ENCODE data around the gene PCDH7. TPM values are rescaled to one million over a fixed set of nuclear protein-coding genes. Genes with fewer than 3 reads are reported as not detected.

Gene PCDH7
- total RNA-seq, 4 donors from 2014 or later: 12.0 to 68.9 (median 17.9) TPM

DNA sequence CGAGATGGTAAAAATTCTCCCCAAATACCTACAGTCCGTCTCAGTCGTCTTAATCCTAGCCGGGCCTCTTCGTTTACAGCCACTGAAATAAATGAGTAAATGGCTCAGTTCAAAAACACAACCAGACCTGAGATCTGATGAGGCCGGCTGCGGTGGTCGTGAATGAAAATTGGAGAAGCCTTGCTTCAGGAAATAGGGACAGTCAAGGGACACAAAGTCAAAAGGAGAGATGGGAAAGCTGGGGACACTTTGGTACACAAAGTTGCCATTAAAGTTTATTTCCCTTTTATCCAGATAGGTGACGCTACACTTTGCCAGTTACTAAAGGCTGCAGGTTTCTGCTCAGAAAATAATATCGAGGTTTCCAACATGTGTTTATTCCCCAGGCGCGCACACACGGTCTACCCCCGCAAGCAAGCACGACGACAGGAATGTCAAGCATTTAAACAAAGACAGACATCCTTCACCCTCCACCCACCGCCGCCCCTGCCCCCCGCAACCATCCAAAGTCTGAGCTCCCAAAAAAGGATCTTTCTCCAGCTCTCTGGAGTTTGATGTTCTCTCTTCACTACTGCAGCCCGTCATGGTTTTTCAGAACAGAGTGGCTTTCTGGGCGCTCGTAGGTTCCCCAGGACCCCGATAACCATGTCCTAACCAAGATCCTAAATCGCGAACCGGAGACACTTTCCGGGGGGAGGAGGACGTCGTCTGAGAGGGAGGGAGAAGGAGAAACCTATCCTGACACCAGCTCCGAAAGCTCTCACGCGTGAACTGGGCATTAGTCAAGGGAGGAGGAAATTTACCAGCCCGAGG lies 1.3 kb upstream of the PCDH7 start:
- TF ChIP-seq, protein P1, sequence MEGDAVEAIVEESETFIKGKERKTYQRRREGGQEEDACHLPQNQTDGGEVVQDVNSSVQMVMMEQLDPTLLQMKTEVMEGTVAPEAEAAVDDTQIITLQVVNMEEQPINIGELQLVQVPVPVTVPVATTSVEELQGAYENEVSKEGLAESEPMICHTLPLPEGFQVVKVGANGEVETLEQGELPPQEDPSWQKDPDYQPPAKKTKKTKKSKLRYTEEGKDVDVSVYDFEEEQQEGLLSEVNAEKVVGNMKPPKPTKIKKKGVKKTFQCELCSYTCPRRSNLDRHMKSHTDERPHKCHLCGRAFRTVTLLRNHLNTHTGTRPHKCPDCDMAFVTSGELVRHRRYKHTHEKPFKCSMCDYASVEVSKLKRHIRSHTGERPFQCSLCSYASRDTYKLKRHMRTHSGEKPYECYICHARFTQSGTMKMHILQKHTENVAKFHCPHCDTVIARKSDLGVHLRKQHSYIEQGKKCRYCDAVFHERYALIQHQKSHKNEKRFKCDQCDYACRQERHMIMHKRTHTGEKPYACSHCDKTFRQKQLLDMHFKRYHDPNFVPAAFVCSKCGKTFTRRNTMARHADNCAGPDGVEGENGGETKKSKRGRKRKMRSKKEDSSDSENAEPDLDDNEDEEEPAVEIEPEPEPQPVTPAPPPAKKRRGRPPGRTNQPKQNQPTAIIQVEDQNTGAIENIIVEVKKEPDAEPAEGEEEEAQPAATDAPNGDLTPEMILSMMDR (IDR thresholded peaks at IDR 0.05): peak in 4 of 6 experiments; percentile 23 to 46 (median 26)
- no peak for TF ChIP-seq POLR2A (IDR thresholded peaks at IDR 0.05)
- Histone ChIP-seq H3K4me1 (peaks cover 0 to 74% (median 4%) of the 10 kb centered on the region in 3 donors), H3K27ac (peak overlapping the region; percentile 72 to 89 (median 82)), H3K36me3 (no peaks in the 10 kb centered on the region), H3K9me3 (no peaks in the 10 kb centered on the region), H3K4me3 (peak overlapping the region; percentile 60 to 79 (median 72)), H3K27me3 (peaks cover 0 to 60% (median 0%) of the 10 kb centered on the region in 4 donors)
- intact Hi-C loops (cut with DNase I): no loop called here
- DNase-seq: no peak
- 1% methylated on average over 20 to 24 of the region's 33 CpGs for WGBS, 2 donors

DNA sequence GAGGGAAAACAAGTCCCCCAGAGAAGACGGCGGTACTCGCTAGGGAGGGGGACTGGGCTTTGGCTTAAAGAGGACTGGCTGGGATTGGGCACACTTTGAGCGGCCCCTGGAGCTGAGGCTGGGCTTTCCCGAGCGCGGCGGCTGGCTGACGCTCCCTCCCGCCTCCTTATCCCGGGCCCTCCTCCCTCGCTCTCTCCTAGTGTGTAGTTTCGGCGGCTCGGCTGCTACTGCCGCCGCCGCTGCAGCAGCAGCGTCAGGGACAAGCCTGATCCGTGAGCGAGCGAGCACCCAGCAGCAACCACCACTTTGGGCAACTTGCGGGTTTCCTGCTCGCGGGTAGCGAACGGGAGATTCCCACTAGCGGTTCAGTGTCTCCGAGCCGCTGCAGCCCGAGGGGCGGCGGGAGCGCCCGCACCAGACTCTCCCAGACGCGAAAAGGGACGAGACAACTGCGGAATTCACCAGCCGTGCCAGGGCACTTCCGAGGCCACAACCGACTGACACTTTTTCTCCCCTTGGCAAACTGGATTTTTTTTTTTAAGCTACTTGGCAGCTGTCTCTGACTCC lies 632 bp upstream of the PCDH7 start:
- DNase-seq: no peak
- H3K27me3 ChIP-seq: peaks cover 0 to 60% (median 0%) of the 10 kb centered on the region in 4 donors
- no peaks in the 10 kb centered on the region for H3K36me3 ChIP-seq
- H3K27ac ChIP-seq: peak overlapping the region; percentile 72 to 89 (median 82)
- peaks cover 0 to 81% (median 4%) of the 10 kb centered on the region in 3 donors for H3K4me1 ChIP-seq
- no peaks in the 10 kb centered on the region for H3K9me3 ChIP-seq
- intact Hi-C loops (cut with DNase I): no loop called here
- 1 to 3% methylated on average over 8 to 12 of the region's 42 CpGs for WGBS, 2 donors
- peak overlapping the region; percentile 60 to 79 (median 72) for H3K4me3 ChIP-seq
- TF ChIP-seq, protein P1 (IDR thresholded peaks at IDR 0.05): no peak
- peak in 1 of 4 donors; percentile 48 for TF ChIP-seq POLR2A (IDR thresholded peaks at IDR 0.05)

DNA sequence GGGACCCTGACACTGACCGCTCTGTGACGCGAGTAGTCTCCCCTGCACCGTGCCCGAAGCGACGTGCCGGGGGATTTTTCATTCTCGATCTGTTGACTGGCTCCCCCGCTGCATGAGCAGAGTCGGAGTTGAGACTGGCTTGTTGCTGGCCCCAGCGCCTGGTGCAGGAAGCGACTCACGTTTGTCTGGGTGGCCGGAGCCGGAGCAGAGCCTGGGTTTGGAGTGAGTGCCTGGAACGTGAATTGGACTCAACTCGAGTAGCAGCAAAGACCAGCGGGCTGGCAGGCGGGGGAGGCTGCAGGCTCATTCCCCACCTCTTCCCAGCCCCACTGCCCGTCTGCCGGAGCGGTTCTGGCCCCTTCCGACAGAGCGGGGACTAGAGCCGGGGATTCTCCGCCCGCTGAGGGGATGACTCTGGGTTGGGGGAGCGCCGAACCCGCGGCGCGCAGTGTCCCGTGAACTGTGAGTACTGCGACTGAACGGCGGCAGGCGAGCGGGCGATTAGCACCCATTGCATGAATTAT lies 554 bp downstream of the PCDH7 start:
- Histone ChIP-seq H3K27me3 (peaks cover 0 to 60% (median 0%) of the 10 kb centered on the region in 4 donors), H3K27ac (peak overlapping the region; percentile 72 to 89 (median 82)), H3K9me3 (no peaks in the 10 kb centered on the region), H3K4me3 (peak overlapping the region; percentile 60 to 79 (median 72)), H3K4me1 (peaks cover 0 to 86% (median 4%) of the 10 kb centered on the region in 3 donors), H3K36me3 (no peaks in the 10 kb centered on the region)
- intact Hi-C loops (cut with DNase I): no loop called here
- 0 to 8% methylated on average over 2 to 11 of the region's 41 CpGs for WGBS, 2 donors
- TF ChIP-seq, protein P1 (IDR thresholded peaks at IDR 0.05): no peak
- TF ChIP-seq POLR2A (IDR thresholded peaks at IDR 0.05): no peak
- no peak for DNase-seq

DNA sequence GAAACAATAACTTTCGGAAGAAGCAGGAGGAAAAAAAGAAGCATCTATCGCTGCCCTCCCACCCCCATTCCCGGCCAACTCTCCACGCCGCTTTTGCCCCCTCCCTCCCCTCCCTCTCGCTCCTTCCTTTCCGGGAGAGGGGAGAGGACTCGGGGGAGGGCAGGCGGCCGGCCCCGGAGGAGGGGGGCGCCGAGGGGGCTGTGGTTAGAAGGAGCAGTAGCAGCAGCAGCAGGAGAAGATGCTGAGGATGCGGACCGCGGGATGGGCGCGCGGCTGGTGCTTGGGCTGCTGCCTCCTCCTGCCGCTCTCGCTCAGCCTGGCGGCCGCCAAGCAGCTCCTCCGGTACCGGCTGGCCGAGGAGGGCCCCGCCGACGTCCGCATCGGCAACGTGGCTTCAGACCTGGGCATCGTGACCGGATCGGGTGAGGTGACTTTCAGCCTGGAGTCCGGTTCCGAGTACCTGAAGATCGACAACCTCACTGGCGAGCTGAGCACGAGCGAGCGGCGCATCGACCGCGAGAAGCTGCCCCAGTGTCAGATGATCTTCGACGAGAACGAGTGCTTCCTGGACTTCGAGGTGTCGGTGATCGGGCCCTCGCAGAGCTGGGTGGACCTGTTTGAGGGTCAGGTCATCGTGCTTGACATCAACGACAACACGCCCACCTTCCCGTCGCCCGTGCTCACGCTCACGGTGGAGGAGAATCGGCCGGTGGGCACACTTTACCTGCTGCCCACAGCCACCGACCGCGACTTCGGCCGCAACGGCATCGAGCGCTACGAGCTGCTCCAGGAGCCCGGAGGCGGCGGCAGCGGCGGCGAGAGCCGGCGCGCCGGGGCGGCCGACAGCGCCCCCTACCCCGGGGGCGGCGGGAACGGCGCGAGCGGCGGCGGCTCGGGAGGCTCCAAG lies 1.3 kb downstream of the PCDH7 start:
- H3K4me3 ChIP-seq: peak overlapping the region; percentile 60 to 79 (median 72)
- H3K27ac ChIP-seq: peak overlapping the region; percentile 72 to 89 (median 82)
- 1 to 38% methylated on average over 22 to 26 of the region's 95 CpGs for WGBS, 2 donors
- H3K9me3 ChIP-seq: no peaks in the 10 kb centered on the region
- H3K27me3 ChIP-seq: peaks cover 0 to 60% (median 0%) of the 10 kb centered on the region in 4 donors
- H3K36me3 ChIP-seq: no peaks in the 10 kb centered on the region
- intact Hi-C loops (cut with DNase I): no loop called here
- TF ChIP-seq POLR2A (IDR thresholded peaks at IDR 0.05): no peak
- TF ChIP-seq, protein P1 (IDR thresholded peaks at IDR 0.05): peak in 4 of 6 experiments; percentile 25 to 75 (median 54)
- peaks cover 0 to 88% (median 4%) of the 10 kb centered on the region in 3 donors for H3K4me1 ChIP-seq
- DNase-seq: no peak

All from esophagus squamous epithelium (tissue), 5 donors.